D341Med (cell line): ENCODE measurements around the gene CHST5.
A peak's percentile ranks its signal among the peaks of the same experiment; 100 is the strongest.
"Not testable (repeated sequence)": the region's sequence is repeated elsewhere in the genome, so short reads cannot be mapped to it uniquely, and the experiment has no call there.

Source experiments
- DNase-seq: peaks from one replicate; pipeline ENCODE4 v3.0.0; 2012; ENCODE audit warnings: low spot score

Gene CHST5

DNA sequence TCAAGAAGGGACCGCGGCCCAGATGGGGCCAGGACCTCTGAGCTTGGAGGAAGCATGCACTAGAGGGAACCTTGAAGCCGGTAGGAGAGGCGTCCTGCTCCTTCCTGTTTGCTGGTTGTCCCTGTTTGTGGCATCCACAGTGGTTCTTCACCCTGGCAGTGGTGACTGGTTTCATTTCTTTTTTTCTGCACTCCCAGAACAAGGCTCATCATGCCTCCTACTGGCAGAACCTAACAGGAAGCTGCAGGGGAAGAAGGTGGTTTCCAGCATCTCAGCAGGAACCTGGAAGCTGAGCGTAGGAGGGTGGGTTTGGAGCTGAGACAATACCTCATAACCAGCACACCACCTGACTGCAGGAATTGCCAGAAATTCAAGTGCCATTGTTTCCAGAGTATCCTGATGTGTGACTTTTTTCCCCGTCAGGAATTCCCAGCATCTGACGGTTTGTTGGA, 14.3 kb upstream of the CHST5 start:
- peak; percentile 46 for DNase-seq

DNA sequence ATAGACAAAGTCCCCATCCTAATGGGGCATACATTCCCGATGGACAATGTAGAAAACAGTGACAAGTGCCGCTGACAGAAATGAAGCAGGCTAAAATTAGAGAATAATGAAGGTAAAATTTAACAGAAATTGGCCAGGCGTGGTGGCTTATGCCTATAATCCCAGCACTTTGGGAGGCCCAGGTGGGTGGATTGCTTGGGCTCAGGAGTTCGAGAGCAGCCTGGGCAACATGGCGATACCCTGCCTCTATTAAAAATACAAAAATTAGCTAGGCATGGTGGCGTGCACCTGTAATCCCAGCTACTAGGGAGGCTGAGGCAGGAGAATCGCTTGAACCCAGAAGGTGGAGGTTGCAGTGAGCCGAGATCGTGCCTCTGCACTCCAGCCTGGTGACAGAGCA, 12.5 kb upstream of the CHST5 start:
- not testable (repeated sequence) for DNase-seq

DNA sequence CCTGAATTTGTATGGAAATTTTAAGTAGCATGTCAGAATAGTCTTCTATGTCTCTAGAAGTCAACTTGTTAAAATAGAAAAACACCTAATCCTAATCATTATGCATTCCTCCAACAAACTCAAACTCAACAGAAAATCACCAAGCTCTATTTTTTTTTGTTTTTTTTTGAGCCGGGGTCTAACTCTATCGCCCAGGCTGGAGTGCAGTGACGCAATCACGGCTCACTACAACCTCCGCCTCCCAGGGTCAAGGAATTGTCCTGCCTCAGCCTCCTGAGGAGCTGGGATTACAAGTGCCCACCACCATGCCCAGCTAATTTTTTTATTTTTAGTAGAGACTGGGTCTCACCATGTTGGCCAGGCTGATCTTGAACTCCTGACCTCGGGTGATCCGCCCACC, 10.4 kb upstream of the CHST5 start:
- DNase-seq = no peak

DNA sequence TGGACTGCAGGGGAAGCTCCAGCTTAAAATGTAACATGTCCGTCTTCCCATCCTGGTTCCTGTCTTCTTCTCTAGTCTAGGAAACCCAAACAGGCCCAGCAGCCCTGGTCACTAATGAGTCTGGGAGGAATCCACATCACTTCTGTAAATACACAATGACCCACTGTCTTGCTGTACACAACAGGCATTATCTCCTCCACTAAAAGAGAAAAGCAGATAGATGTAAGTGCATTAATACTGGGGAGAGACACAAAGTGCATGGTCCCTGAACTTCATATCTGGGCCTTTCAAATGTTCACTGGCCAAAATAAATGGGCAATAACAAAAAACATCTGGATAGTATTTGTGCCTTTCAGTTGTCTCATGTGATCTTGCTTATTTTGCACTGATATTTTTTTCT, 10.0 kb upstream of the CHST5 start:
- DNase-seq = not testable (repeated sequence)

DNA sequence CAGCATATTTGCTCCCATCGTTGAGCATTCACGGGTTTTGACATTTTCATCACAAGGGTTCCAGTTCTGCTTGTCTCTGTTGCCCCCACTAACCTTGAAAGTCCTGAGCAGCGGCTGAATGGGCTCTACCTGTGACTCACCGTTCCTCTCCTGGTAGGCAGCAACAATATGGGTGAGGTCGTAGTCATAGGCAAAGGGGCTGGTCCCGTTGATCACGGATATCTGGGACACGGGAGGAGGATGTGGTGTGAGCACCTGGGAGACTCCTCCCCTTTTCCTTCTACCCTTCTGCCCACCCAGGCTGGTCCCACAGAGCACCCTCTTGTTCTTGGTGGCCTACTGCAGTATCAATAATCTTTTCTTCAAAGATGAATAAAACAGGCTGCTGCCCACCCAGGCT, 6.6 kb upstream of the CHST5 start:
- not testable (repeated sequence) for DNase-seq

DNA sequence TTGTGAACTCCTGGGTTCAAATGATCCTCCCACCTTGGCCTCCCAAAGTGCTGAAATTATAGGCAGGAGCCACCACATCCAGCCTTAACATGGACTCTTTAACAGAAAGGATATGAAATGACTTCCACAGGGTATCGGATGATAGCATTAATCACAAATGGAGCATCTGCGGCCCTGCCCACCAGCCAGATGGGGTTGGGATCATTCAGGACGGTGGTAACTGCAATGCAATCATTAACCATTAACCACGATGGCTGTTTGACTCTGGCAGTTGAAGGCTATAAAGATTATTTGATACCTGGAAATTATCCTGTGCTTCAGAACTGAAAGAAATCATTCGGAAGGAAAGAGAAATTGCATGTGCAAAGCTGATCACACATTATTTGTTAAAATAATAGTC, 5.3 kb upstream of the CHST5 start:
- DNase-seq = no peak

DNA sequence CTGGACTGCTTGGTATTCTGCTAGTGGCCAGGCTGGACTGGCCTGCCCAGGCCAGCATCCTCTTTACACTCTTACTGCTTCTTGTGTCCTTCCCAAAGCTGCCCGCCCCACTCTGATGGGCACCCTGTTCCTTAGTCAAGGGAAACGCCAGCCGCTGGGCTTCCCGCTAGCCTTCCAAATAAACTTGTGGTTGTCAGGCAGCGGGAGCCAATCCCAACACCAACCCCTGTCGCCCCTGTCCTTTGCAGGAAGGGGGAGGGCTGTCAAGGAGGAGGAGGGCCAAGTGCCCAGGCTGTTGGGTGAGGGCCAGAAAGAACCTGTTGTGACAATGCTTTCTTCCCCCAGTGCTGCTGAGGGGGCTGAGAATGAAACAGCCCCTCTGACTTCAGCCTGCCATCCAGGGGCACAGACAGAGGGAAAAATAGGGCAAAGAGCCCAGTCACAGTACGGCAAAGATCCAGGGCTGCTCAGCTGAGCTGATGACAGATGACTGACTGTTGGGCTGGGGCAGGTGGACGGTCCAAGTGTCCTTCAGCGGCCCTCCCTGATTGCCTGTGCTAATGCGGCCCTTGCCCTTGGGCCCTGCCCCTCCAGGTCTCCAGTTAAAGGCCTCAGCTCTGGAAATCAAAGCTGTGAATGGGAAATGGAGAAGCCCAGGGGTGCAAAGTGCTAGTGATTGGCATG, 3.1 kb upstream of the CHST5 start:
- not testable (repeated sequence) for DNase-seq

DNA sequence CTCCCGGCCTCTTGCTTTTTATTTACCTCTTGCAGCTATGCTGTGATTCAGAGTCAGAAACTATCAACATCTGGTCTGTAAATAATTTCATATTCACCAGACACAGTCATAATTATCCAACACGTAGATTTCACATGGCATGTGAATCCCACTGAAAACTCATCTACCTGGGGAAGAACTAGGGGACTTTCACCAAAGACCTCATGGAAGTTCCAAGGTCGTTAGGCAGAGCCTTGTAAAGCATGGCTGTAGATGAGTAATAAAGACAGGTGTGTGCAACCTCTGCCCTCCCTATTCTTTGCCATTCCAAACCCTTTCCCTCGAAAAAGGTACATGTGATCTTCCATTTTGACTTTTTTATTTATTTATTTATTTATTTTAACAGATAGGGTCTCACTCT, 1.9 kb upstream of the CHST5 start:
- DNase-seq = no peak

DNA sequence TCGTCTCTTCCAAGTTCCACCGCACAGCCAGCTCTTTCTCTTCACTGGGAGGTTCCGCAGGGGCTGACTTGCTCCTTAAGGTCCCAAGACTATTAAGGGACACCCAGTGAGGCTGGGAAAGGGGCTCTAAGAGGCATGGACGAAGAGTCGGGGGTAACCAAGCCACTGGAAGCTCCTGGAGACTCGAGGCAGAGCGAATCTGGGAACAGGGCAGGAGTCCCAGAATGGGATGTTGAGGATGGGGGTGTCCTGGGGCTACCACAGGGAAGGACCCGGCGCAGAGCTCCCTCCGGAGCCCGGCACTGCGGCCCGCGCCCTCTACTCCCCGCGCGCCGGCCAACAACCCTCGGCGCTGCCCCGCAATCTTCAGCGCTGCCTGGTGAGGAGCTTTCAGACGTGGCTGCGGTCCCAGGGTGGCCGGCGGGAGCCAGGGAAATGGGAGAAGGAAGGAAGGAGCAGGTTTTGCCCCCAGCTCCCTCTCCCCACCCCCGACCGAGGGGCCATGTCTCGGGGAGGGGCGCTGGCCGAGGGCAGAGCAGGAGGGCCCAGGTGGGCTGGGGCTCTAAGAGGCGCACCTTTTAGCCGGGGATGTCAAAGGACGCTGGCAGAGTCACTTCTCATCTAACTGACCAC, 581 bp downstream of the CHST5 start:
- no peak for DNase-seq

DNA sequence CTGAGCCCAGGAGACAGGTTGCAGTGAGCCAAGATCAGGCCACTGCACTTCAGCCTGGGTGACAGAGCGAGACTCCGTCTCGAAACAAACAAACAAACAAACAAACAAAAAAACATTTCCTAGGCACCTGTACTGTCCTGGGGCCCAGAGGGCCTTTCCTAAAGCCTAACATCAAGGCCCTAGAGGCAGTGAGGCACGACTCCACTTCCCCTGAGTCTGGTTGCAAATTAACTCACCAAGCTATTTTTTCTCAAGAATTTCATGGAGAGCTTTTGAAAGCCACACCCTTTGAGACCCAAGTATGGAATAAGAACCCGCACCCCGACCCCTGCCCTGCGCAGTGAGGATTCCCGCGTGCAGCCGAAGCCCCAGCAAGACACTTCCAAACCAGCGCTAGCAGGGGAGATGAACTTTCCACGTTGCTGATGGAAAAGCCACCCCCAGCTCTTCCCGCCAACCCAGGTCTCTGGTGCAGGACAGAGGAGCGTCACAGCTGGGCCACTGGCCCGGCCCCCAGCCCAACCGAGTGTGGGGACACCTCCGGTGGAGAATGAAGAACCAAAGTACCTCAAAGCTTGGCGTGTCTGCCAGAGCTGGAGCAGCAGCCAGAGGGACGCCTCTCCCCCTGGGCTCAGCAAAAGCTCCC, 1.2 kb downstream of the CHST5 start:
- no peak for DNase-seq

DNA sequence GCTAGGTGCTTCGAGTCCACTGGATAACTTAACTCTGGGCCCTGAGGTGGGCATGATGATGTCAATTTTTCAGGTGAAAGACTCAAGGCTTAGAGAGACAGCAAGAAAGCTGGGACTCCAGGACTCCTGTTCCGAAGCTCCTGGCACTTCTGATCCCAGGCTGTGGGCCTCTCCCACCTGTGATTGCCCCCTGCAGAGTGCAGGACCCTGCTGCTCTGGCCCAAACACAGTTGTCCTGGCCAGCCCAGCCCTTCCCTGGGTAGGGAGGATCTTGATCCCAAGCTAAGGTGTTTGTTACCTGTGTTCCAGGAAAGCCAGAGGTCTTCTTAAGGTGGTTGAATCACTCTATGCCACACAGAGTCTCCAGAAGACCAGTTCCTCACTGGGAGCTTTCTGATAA, 3.1 kb downstream of the CHST5 start:
- no peak for DNase-seq

DNA sequence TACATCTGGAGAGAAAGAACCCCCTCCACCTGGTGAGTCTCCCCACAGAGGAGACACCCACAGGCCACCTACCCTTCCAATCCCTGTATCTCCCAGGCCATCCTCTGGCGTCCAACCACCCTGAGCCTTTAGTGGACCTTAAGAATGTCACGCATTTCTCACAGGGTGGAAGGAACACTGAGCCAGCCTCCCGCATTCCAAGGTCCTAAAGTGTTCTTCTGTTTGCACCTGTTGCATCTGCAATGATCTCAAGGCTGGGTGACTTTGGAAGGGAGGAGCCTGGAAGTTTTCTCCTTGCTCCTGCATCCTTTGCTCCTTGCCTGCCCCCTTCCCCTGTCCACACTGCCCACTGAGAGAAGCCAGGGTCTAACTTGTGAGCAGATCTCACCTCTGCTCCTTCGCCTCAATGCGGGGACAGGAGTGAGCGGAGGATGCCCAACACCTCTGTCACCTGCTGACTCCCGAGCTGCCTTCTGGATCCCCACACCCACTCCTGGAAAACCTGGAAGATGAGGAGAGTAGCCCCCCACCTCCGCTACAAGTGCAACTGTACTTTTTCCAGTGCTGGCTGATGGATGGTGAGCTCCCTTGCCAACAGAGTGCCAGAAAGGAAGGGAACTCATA, 3.7 kb downstream of the CHST5 start:
- DNase-seq = no peak

DNA sequence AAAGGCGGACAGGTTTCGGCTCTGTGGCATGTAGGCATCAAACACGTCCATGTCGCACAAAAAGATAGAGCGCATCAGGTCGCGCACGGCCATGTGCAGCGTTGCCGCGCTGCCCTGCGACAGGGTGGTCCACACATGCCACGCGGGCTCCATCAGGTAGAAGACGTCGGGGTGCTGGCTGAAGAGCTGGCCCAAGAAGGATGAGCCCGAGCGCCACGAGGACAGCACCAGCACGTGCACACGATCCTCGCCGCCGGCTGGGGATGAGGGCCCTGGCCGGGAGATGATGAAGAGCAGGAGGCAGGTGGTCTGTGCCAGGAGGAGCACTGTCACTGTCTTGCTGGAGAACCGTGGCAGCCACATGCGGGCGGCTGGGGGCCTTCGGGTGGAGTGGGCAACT, 5.9 kb downstream of the CHST5 start:
- DNase-seq = no peak

DNA sequence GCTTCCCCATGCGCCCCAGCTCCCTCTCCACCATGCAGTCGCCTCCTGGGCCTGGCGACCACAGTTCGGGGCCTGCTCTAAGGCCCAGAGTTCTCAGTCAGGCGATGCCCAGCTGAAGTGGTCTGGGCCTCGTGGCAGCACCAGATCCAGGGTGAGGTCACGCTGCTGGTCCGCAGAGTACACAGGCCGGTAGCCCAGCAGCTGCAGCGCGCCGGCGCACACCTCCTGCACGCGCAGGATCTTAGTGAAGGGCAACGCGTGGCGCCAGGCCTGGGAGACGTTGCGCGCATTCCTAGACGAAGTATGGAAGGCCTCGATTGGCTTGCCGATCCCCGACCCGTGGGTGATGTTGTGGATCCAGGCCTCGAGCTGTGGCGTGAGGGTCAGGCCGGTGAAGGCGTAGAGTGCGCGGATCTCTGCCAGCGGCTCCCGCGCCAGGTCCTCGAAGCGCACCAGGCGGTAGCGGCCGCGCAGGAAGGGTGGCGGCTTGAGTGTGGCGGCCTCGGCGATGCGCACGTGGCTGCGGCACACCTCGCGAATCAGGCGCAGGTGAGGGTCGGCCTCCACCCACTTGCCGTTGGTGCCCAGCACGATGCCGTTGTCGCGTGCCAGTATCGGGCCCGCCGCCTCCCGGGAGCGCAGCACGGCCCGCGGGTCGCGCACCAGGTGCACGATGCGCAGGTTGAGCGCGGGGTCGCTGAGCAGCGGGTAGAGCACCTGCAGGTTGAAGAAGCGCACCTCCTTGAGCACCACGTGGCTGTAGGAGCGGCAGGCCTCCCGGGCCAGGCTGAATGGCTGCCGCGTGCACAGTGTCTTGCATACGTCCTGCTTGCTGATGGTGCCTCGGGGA, 6.6 kb downstream of the CHST5 start:
- DNase-seq = no peak

DNA sequence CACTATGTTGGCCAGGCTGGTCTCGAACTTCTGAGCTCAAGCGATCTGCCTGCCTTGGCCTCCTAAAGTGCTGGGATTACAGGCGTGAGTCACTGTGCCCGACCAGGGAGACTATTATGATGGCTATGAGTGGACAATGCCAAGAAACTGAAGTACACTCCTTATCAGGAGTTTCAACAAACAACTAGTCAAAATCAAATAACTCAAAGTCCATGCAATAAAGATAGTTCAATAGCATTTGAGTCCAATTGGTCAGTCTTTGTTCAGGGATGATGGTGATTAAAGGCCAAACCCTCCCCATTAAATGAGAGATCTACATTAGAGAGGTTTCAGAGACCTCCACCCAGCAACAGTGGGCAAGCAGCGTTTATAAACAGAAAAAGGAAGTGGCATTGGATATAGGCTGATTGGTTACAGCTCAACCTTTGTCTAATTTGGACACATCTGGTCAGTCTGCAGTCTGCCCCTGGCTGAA, 8.0 kb downstream of the CHST5 start:
- no peak for DNase-seq

DNA sequence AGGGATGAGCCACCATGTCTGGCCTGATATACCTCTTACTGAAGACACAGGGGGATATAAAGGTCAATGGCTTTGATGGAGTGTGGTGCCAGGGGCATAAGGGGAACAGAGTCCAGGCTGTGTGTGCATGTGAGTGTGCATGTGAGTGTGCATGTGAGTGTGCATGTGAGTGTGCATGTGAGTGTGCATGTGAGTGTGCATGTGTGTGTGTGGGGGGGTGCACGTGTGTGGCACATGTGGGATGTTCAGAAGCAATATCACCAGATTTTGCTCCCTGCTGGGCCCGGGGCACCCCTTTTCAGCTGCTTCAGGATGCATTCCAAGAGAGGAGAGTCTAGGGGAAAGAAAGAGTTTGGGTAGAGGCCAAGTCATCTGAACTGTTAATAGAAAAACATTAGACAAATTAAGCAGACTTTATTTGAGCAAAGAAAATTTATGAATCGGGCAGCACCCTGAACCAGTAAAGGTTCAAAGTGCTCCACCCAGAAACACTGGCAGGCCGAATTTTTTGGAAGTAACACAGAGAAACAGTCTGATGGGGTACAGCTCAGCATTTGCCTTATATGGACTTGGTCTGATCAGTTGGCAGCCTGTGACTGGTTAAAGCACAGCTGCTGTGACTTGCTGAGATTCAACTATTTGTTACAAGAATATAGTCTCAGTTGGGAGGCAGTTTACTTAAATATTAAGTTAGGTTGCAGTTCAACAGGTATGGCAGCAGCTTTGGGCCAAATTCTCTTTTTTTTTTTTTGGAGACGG, 9.7 kb downstream of the CHST5 start:
- no peak for DNase-seq

DNA sequence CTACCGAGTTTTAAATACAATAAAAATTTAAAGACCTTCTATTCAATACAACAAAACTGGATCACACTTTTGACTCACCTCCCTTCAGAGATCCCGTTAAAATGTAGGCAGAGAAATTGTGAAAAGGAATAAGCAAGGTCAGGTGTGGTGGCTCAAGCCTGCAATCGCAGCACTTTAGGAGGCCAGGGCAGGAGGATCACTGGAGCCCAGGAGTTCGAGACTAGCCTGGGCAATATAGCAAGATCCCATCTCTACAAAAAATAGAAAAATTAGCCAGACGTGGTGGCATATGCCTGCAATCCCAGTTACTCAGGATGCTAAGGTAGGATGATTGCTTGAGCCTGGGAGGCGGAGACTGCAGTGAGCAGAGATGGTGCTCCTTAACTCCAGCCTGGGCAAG, 16.7 kb downstream of the CHST5 start:
- DNase-seq = no peak

DNA sequence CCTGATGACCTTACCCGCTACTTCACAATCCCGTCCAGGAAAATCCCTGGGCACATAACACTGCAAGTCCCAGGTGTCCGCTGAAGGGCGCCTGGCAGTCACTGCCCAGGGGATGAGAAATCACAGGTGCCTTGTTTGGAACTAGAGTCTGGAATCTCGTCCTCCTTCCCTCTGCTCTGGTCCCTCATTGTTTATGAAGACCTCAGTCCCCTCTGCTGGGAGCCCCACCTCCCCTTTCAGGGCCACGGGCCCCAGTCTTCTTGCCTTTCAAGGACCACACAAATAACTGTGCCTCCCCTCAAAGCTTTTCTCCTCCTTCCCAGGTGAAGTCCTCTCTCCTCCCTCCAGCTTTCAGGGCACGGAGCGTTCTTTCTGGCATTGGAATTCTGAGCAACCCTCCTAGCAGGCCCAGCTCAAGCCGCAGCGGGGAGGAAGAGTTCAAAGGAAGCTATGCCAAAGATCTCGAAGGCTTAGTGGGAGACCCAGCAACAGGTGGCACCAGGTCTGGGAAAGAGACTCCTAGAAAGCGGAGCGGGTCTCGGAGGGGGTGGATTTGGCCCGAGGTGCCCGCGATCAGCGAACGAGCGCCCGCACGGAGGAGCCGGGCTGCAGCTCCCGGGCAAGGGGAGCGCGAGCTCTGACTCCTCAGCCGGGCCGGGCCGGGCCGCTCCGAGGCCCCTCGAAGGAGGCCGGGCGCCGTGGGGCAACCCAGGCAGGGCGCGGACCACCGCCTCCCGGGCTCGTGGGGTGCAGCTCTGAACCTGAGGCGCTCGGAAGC, 19.5 kb downstream of the CHST5 start:
- DNase-seq = peak; percentile 59

DNA sequence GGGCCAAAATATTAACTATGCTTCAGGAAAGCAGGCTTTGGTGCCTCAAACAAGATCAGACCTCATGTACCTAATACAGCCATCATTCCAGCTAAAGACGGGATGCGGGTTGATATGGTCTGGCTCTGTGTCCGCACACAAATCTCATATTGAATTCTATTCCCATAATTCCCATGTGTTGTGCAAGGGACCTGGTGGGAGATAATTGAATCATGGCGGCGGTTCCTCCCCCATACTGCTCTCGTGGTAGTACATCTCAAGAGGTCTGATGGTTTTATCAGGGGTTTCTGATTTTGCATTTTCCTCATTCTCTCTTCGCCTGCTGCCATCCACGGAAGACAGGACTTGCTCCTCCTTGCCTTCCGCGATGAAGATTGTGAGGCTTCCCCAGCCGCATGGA, 21.6 kb downstream of the CHST5 start:
- DNase-seq = no peak

DNA sequence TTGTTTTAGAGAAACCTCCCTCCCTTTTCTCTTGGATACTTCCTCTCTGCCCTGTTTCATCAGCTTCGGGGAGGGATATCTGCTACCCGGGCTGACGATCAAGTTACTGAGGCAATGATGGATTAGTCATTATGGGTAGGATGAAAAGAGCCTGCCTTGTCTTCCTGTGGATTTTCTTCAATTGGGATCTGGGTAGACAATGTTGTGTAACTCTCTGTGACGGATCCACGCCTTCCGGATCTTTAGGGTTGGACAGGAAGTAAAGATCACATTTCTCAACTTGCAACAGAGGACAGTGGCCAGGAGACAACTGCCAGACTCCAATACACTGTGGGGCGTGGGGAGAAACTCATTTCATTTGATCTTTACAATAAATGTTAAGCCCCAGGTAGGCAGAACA, 29.3 kb downstream of the CHST5 start:
- no peak for DNase-seq
